HG03108 (cell line): ENCODE data around the gene TLDC2.
A peak's percentile ranks its signal among the peaks of the same experiment; 100 is the strongest.

Source experiments
- ATAC-seq: cut with Tn5 transposase; IDR thresholded peaks from one replicate; pipeline ENCODE4 v1.9.1; 2021; ENCODE audit warnings: moderate library complexity; ENCODE audit not compliant: unreplicated experiment

The TLDC2 gene

DNA sequence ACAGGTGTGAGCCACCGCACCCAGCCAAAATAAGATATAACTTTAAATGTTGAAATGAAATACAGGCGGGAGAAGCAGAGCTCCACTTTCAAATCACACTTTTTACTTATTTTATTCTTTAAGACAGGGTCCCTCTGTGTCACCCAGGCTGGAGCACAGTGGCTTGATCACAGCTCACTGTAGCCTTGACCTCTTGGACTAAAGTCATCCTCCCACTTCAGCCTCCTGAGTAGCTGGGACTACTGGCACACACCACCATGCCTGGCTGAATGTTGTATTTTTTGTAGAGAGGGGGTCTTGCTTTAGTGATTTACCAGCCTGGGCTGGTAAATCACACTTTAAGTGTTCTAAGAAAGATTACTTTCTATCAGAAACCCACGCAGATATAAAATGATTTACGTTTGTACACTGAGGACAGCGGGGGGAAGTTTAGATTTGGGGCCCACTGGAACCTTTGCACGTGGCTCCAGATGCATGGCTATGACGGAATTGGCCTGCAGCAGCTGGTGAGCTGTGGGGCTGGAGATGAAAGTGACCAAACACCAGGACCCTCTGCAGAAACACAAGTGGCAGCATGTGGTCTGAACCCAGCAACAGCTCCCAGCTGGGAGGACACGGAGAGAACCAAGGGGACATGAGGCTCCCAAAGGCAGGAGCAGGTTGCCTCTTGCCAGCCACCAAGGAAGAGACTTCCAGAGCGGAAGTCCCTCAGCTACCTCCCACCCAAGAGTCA, 26.4 kb upstream of the TLDC2 start:
- ATAC-seq, result no peak

- ATAC-seq, result no peak
These were observed 25.2 kb upstream of the TLDC2 start for GRCh38 chr20:36850759-36851158.

DNA sequence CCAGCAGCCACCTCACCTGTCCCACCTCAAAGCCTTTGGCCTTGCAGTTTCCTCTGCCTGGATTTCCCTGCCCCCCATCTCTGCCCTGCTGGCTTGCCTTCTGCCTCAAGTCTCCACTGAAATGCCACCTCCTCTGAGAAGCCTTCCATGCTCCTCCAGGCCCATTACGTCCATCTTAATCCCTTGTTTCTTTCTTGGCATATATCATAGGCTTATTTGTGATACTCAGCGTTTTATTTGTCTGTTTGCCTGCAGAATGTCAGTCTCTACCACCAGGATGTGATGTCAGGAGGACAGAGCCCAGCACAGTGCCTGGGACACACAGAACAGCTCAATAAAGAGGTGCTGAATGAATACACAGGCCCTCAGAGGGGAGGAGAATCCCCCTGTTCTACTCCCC, 24.4 kb upstream of the TLDC2 start:
- no peak for ATAC-seq

GRCh38 chr20:36852187-36852586, 23.8 kb upstream of the TLDC2 start:
- ATAC-seq, result no peak

DNA sequence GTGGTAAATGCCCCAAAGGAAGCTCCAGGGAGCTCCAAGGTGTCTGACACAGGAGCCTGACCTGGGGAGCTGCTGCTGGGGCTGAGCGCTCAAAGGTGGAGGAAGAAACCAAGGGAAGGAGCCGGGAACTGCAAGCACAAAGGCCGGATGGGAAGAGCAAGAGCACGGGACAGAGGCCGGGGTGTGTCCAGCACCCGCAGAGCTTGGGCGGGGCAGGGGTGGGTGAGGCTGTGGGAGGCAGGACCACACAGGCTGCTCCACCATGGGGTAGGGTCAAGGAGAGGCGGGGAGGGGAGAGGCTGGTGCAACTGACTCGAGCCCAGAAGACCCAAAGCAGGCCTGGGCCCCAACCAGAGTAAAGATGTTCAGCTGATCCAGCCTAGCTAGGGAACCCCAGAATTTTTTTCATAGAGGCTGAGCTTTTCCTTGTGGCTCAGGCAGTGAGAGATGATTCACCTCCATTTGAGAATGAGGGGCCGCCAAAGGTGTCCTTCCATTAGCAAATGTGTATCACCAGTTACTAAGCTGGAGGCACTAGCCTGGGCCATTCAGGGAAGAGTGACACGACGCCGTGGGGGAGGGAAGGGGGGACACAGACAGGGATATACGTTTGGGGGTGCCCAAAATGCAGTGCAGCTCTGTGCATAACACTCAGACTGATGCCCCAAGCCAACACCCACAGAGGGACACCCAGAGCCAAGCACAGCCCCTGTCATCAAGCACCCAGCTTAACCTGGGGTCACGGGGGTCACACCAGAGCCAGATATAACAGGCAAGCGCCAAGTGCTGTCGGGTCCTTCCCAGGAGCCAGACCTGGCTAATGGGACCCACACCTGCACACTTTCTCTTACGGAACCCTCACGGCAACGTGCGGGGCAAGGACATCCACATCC, 21.3 kb upstream of the TLDC2 start:
- ATAC-seq, result no peak

DNA sequence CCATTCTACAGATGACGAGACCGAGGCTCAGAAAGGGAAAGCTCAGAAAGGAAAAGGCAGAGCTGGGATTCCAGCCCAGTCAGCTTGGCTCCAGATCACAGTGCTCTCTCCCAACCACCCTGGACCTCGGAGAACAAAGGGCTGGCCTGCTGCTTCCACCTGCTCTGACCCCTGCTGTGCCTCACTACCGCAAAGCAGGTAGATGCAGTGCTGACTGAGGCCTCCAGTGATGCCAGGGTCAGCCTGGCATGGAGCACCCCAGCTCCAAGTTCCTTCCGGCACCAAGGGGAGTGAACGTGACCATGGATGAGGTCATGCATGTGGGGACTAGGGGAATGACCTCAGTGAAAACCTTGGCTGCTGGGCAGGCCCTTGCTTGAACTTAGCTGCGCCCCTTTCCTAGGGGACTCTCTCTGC, 20.7 kb upstream of the TLDC2 start:
- no peak for ATAC-seq

DNA sequence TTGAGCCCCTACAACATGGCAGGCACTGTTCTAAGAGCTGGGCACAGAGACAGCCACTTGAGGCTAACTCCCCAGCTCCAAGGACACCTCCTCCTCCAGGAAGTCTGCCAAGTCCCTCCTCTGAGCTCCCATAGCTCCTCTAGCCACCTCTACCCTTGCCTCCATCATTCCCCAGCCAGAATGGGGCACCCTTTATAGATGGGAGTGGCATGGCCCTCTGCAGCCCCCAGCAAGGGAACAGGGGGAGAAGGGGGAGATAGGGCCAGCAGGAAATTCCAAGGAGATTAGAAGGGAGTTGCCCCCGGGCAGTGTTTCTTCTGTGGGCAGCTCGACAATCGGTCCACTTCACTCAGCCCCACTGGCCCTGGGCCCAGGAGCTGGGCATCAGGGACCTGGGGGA, 19.7 kb upstream of the TLDC2 start:
- no peak for ATAC-seq

DNA sequence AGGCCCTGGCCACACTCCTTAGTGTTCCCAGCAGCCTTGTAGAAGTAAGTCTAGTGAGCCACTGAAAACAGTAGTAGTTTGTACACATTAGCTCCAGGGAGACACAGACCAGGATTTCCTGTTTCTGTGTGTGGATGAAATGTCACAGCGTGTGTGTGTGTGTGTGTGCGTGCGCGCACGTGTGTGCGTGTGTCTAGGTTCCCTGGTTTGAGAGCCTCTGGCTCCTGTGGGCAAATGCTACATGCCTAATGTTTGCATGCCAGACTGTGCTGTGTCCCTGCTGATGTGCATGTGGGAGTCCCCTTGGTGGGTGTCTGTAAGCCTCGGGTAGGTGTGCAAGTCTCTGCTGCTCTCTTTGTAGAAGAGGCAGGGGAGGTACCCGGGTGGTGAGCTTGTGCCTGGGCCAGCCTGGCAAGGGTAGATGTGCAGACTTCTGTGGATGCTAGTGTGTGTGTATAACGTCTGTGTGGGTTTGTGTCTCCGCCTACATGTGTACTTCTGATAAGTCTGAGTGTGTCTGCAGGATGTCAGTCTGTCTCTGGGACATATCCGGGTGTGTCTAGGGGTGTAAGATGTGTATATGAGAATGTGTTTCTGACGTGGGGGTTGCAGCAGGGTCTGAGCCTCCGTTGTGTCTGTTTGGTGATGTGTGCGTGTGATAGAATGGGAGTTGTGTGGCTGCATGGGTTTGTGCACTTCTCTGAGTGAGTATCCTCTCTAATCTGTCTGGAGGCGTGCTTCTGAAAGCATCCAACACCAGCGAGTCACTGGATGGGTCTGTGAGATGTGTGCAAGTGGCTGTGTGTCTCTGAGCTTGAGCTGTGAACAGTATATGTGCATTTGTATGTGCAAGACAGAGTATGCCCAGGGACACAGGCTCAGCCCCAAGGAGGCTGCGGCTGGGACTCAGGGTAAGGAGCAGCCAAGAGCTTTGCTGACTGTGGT, 19.0 kb upstream of the TLDC2 start:
- no peak for ATAC-seq

DNA sequence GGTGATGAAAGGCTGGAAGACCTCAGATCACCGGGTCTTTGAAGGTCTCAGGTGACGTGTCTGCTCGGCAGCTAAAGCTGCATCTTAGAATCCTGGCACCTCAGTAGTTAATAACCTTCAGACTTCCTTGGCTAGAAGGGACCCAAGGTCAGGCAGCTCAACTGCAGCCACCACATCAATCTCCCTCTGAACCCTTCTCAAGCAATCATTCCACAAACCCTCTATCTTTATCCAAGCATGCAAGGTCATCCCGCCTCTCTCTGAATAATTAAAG, 16.7 kb upstream of the TLDC2 start:
- no peak for ATAC-seq

DNA sequence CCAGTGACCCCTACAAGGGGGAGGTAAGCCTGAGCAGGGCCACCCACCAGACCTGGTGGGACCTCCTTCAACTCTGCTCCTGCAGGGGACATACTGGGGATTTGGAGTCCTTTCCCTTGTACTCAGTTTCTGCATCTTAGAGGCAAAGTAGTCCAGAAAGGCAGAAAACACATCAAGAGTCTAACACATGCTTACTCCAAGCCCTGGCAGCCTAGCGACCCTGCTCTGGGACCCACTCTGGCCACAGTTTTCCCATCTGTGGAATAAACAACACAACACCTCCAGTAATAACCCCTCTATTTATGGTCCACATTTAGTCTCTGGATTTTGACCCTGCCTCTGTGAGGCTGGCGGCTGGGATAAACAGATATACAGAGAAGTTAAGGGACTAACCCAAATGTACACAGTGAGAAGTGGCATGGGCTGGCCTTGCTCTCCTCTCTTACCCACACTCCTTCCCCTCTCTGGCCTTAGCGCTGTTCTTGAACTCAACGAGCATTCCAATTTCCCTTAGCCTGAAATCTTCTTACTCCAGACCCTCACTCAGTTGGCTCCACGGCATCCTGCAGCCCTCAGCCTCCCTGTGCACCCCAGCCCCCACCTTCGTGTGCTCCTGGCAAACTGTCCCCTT, 16.1 kb upstream of the TLDC2 start:
- no peak for ATAC-seq

- no peak for ATAC-seq
These were observed 15.6 kb upstream of the TLDC2 start for GRCh38 chr20:36860339-36860738.

DNA sequence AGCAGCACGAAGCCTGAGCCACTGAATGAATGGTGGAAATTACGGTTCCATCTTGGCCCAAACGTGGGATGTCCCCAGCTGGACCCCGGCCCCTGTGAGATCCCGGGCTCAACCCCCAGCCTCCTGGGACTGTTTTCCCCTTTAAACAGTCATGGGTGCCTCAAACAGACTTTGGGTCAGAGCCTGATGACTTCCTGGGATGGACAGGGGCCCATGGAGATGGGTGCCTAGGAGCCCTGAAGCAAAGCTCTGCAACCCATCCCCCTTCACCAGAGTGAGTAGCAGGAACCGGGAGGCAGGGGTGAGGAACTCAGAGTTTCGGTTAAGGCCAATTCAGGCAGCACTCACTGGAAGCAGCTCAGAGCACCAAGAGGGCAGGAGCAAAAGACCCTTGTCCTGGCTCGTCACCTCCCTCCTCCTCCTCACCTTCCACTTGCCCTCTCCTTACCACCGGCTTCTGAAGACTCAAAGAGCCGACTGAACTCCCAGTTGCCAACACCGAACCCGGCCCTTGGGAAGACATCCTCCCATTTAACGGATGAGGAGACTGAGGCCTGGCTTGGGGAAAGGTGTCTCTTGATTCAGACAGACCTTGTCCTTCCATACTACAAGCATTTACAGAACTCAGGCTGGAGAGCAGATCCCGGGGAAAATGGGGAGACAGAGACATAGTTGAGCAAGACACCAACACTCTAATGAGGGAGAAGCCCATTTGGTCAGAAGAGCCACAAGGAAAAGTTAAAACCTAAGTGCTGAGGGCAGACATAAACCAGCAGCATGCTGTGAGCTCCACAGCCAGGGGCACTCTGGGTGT, 14.9 kb upstream of the TLDC2 start:
- ATAC-seq, result no peak

- no peak for ATAC-seq
These were observed 14.4 kb upstream of the TLDC2 start for GRCh38 chr20:36861625-36861874.

GRCh38 chr20:36861875-36862801, 13.8 kb upstream of the TLDC2 start:
- no peak for ATAC-seq

DNA sequence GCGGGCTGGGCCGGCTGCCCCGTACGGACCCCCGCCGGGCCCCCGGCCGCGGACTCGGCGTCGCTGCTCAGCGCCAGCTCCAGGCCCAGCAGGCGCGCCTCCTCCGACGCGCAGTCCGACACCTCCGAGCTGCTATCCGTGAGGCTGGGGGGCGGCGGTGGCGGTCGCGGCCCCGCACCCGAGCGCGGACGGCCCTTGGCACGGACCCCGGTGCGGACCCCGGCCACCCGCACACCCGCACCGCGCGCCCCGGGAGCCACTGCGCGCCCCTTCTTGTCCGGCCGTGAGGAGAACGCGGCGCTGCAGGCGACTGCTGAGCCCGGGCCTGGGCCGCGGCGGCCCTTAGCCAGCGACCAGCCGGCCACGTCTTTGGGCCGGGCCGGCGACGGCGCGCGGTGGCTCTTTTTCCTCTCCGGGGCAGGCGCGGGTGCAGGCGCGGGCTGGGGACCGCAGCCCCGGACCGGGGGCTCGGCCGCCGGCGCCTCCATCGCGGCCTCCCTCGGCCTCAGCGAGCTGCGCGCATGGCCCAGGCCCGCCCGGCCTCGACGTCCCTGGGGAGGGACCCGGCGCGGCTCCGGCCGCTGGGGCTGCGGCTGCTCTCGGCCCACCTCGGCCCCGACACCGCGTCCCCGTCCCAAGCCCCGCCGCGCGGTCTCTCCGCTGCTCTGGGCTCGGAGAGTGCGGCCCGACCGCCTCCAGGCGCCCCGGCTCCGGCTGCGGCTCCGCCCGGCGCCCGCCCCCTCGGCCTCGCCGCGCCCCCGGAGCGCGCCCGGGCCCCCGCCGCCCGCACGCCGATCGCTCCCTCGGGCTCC, 12.9 kb upstream of the TLDC2 start:
- peak; percentile 35 for ATAC-seq

DNA sequence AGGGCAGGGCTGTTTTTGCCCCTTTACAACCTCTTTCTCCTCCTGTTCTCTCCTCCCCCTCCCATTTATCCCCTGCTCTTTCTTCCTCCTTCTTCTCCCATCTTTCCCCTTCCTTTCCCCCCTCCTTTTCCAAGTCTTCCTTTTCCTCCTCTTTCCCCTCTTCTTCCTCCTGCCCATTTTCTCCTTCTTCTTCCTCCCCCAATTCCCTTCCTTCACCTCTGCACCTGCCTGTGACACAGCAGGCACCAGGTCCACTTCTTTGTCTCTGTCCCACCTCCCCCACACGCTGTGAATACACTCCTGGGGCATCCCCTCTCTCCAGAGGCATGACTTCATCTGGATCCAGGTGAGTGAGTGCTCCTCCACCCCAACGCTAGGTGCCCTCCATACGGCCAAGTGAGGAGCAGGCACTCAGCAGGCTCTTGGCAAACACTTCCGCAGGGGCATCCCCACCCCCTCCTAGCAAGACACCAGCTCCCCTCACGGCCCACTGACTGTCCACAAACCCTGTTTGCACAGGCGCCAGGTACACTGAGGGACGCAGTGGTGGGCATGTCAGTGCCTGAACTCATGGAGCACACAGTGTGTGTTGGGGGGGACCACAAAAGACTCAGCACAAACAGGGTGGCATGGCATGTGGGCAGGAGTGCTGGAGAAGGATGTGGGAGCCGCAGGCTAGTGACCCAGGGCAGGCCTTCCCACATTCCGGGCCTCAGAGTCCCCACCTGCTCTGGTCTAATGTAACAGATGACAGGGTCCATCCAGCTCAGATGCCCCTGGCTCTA, 10.7 kb upstream of the TLDC2 start:
- ATAC-seq, result no peak

DNA sequence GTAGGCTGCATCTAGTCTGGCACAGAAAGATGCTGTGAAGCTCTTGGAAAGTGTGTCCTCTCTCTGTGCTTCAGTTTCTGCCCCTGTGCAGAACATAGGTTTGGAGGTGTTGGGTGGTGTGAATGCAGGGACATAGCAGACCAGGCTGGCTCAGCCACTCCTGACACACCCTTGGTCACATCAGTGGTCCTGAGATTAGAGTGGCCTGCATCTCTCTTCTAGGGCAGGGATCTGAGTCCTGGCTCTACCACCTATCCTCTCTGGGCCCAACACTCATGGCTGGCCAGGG, 10.1 kb upstream of the TLDC2 start:
- no peak for ATAC-seq

DNA sequence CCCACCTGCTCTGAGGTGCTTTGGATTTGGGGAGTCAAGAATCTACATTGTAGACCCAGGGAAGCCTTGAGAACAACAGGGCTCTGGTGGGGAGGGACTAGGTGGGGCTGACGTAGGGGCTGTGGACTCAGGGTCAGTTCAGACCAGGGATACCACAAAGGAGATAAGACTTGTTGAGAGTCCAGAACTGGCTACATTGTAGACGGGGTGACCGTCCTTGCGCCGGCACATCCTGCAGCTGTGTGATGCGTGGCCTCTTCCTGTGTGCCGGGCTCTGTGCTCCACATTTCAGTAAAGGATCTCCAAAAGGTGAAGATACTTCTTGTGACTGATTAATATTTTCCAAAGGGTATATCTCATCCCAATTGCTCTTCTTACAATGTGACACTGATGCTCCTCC, 9.8 kb upstream of the TLDC2 start:
- ATAC-seq, result no peak
